GM10847 (cell line): ENCODE results near the gene ANG.

Source experiments
- POLR2A ChIP-seq: IDR thresholded peaks from 2 replicates; pipeline ENCODE4 v1.6.1; 2011; ENCODE audit not compliant: insufficient read length; ENCODE audit errors: extremely low read depth

ANG gene

GRCh38 chr14:20667957-20668356 lies 20.6 kb upstream of the ANG start:
- TF ChIP-seq POLR2A = no peak

GRCh38 chr14:20668969-20669368 lies 19.6 kb upstream of the ANG start:
- no peak for TF ChIP-seq POLR2A

DNA sequence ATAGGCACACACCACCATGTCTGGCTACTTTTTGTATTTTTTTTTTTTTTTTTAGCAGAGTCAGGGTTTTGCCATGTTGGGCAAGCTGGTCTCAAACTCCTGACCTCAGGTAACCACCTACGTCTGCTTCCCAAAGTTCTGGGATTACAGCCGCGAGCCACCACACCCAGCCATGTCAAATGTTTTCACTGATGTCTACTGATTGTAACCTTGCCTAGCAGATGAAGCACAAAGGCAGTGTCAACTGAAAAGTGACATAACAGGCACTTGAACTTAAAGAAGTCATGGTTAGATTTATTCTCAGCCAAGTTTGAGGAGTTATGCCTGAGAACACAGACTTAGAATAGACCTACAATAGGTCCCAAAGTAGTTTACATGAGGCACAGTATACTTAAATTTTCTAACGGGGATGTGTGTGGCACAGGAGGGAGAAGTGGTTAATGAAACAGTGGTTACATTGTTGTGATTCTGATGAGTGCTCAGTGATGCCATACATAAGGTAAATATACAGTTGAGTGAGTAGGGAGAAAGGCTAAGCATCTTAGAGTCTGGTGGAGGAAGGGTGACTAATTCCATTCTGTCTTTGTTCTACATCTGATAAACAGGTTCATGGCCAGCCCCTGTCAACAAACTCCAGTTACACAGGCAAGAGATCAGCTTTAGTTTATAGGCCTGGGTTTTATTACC lies 16.8 kb upstream of the ANG start:
- TF ChIP-seq POLR2A = no peak

DNA sequence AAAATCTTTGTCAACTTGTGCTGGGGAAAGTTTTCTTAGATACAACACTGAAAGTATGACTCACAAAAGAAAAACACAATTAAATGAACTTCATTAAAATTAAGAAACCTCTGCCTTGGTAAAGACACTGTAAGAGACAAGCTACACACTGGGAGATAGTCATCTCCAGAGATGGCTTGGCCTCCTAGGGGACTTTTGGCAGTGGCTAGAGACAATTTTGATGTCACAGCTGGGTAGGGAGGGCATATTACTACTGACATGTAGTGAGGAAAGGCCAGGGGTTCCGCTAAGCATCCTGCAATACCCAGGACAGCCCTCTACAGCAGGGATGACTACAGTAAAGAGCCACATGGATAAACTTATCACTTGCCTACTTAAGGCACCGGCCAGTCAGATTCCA lies 12.9 kb upstream of the ANG start:
- no peak for TF ChIP-seq POLR2A

DNA sequence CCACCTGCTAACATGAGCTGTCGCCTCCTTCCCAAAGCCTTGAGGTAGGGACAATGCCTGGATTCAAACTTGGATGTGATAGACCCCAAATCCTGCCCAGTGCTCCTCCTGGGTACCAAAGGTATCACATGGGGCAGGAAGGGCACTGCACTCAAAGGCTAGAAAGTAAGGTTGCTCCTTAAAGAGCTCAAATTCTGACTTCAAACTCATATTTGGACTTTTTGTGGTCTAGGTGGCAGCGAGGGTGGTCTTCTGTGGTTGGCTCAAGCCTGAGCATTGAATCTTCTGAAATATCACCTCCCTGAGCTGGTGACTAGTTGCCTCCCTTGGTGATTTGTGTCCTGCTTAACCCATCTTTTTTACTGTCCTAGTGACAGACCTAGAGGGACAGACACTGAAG lies 12.5 kb upstream of the ANG start:
- no peak for TF ChIP-seq POLR2A

DNA sequence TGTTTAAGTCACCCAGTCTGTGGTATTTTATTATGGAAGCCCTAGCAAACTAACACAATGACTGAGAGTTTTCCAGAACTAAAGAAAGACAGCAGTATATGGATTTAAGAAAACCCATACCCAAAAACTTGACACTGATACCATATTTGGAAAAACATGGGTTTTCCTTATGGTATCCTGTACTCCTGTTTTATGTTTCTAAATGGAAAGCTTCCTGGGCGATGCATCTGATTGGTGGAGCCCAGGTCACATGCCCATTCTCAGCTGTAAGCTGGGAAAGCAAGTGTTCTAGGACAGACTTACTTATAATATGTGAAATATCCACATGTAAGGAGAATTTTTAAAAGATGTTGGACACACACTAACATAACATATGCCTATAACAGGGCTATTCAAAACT lies 8.7 kb upstream of the ANG start:
- TF ChIP-seq POLR2A = no peak

- TF ChIP-seq POLR2A = no peak
These were observed 8.2 kb upstream of the ANG start for GRCh38 chr14:20680363-20680762.

GRCh38 chr14:20680843-20681347 lies 7.7 kb upstream of the ANG start:
- TF ChIP-seq POLR2A = no peak

GRCh38 chr14:20681348-20682126 lies 7.0 kb upstream of the ANG start:
- no peak for TF ChIP-seq POLR2A

- TF ChIP-seq POLR2A = peak; percentile 5
These were observed 6.5 kb upstream of the ANG start for GRCh38 chr14:20682127-20682434.

GRCh38 chr14:20682435-20683124 lies 6.0 kb upstream of the ANG start:
- peak; percentile 79 for TF ChIP-seq POLR2A

GRCh38 chr14:20683125-20683890 lies 5.3 kb upstream of the ANG start:
- no peak for TF ChIP-seq POLR2A

- peak; percentile 27 for TF ChIP-seq POLR2A
These were observed 4.5 kb upstream of the ANG start, which contains the start of gene RNASE4 for GRCh38 chr14:20683891-20684661. RNASE4 (plus strand) TSS chr14:20684560; CDS start chr14:20699372, 14,812 bp downstream.

DNA sequence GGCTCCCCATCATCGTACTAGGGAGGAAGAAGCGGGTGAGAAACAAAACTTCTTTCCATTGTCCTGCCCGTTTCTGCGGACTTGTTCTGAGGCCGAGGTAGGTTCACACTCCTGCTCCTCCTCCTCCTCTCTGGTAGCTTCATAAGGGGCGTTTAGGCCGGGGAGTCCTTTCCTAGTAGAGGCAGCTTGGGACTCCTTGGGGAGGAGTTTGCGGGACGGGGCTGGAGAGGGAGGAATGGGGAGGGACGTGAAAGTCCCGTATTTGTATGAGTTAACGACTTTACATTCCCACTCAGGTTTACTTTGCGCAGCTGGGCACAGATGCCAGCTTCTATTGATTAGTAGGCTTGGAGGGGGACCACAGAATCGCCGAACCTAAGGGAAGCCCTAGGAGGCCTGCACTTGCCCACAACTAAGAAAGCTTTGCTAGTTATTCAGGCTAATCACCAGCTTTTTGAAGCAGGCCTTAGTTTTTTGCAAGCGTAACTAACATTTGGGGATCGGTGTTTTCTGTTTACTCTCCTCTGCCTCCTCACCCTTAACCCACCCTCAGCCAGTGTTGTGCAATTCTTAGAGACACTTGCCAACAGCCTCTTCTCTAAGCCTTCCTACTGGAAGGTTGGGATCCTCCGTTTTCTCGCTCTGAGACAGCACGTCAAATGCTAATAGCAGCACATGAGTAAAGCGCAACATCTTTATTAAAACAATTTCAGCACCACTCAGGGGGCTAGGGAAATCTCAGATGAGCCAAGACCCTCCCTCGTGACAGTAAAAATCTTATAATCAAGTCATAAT lies 3.7 kb upstream of the ANG start:
- no peak for TF ChIP-seq POLR2A
